ENCODE measurements around the gene ANXA6. TPM values are rescaled to one million over a fixed set of nuclear protein-coding genes. Genes with fewer than 3 reads are reported as not detected.

Gene ANXA6
- total RNA-seq, 1 experiment from 2014 or later = 51.9 TPM

- H3K4me1 Mint-ChIP-seq (ENCODE audit: low read depth, unreplicated experiment) = peaks cover 17% of the 10 kb centered on the region
- Histone ChIP-seq H3K27me3 (replicated peaks; ENCODE audit: control insufficient read depth, insufficient read depth, low read length) (no peaks in the 10 kb centered on the region), H3K4me1 (peaks cover 20% of the 10 kb centered on the region), H3K36me3 (ENCODE audit: control insufficient read depth, insufficient read depth, low read length) (no peaks in the 10 kb centered on the region), H3K4me3 (ENCODE audit: low read depth, low read length) (no peak overlapping the region), H3K9me3 (no peaks in the 10 kb centered on the region)
- CTCF ChIA-PET = no interaction called here
- POLR2A ChIA-PET = no interaction called here
- no peak for DNase-seq
- no TSS peak for BruUV-seq (replicated peaks)
- H3K36me3 Mint-ChIP-seq (ENCODE audit: insufficient read depth, unreplicated experiment) = no peaks in the 10 kb centered on the region
- no peaks in the 10 kb centered on the region for H3K9me3 Mint-ChIP-seq (ENCODE audit: unreplicated experiment)
- TF ChIP-seq CTCF (IDR thresholded peaks at IDR 0.05; ENCODE audit: insufficient read depth in 1 of 2, low read depth in 1 of 2, low read length in 1 of 2, severe bottlenecking in 1 of 2, unreplicated experiment in 1 of 2) = no peak
- H3K27ac Mint-ChIP-seq (ENCODE audit: unreplicated experiment) = peak overlapping the region; percentile 24
- H3K27me3 Mint-ChIP-seq (ENCODE audit: insufficient read depth, unreplicated experiment) = no peaks in the 10 kb centered on the region
- no peak overlapping the region for H3K4me3 Mint-ChIP-seq (ENCODE audit: unreplicated experiment)
- intact Hi-C loops (cut with micrococcal nuclease; ENCODE audit: unreplicated experiment) = no loop called here
These were observed 56.9 kb downstream of the ANXA6 start for GRCh38 chr5:151100681-151101080.

- Histone ChIP-seq H3K36me3 (ENCODE audit: control insufficient read depth, insufficient read depth, low read length) (no peaks in the 10 kb centered on the region), H3K4me1 (peaks cover 39% of the 10 kb centered on the region), H3K4me3 (ENCODE audit: low read depth, low read length) (no peak overlapping the region), H3K27me3 (replicated peaks; ENCODE audit: control insufficient read depth, insufficient read depth, low read length) (no peaks in the 10 kb centered on the region), H3K9me3 (no peaks in the 10 kb centered on the region)
- ChIA-PET CTCF (interaction anchor here (2.6 kb wide), 1 partner anchor 47 kb away, joined by 8 read pairs; no protein-coding TSS in a partner anchor), POLR2A (no interaction called here)
- Mint-ChIP-seq H3K36me3 (ENCODE audit: insufficient read depth, unreplicated experiment) (no peaks in the 10 kb centered on the region), H3K27ac (ENCODE audit: unreplicated experiment) (no peak overlapping the region), H3K4me1 (ENCODE audit: low read depth, unreplicated experiment) (peaks cover 31% of the 10 kb centered on the region), H3K27me3 (ENCODE audit: insufficient read depth, unreplicated experiment) (no peaks in the 10 kb centered on the region), H3K4me3 (ENCODE audit: unreplicated experiment) (no peak overlapping the region), H3K9me3 (ENCODE audit: unreplicated experiment) (no peaks in the 10 kb centered on the region)
- intact Hi-C loops (cut with micrococcal nuclease; ENCODE audit: unreplicated experiment) = no loop called here
- no peak for TF ChIP-seq CTCF (IDR thresholded peaks at IDR 0.05; ENCODE audit: insufficient read depth in 1 of 2, low read depth in 1 of 2, low read length in 1 of 2, severe bottlenecking in 1 of 2, unreplicated experiment in 1 of 2)
- no TSS peak for BruUV-seq (replicated peaks)
- DNase-seq = no peak
These were observed 58.8 kb downstream of the ANXA6 start for GRCh38 chr5:151098768-151099121.

GRCh38 chr5:151097820-151098767 is 59.5 kb downstream of the ANXA6 start:
- intact Hi-C loops (cut with micrococcal nuclease; ENCODE audit: unreplicated experiment) = no loop called here
- H3K27me3 Mint-ChIP-seq (ENCODE audit: insufficient read depth, unreplicated experiment) = no peaks in the 10 kb centered on the region
- no peaks in the 10 kb centered on the region for H3K36me3 Mint-ChIP-seq (ENCODE audit: insufficient read depth, unreplicated experiment)
- no peak overlapping the region for H3K27ac Mint-ChIP-seq (ENCODE audit: unreplicated experiment)
- peaks cover 46% of the 10 kb centered on the region for H3K4me1 ChIP-seq
- ChIA-PET POLR2A (interaction anchor here (0.5 kb wide), 1 partner anchor 20 kb away, joined by 5 read pairs; no protein-coding TSS in a partner anchor), CTCF (interaction anchor here (2.6 kb wide), 1 partner anchor 47 kb away, joined by 8 read pairs; no protein-coding TSS in a partner anchor)
- no peaks in the 10 kb centered on the region for H3K36me3 ChIP-seq (ENCODE audit: control insufficient read depth, insufficient read depth, low read length)
- H3K9me3 Mint-ChIP-seq (ENCODE audit: unreplicated experiment) = no peaks in the 10 kb centered on the region
- BruUV-seq (replicated peaks) = no TSS peak
- H3K4me1 Mint-ChIP-seq (ENCODE audit: low read depth, unreplicated experiment) = peaks cover 37% of the 10 kb centered on the region
- H3K4me3 Mint-ChIP-seq (ENCODE audit: unreplicated experiment) = no peak overlapping the region
- H3K27me3 ChIP-seq (replicated peaks; ENCODE audit: control insufficient read depth, insufficient read depth, low read length) = no peaks in the 10 kb centered on the region
- no peaks in the 10 kb centered on the region for H3K9me3 ChIP-seq
- no peak for TF ChIP-seq CTCF (IDR thresholded peaks at IDR 0.05; ENCODE audit: insufficient read depth in 1 of 2, low read depth in 1 of 2, low read length in 1 of 2, severe bottlenecking in 1 of 2, unreplicated experiment in 1 of 2)
- H3K4me3 ChIP-seq (ENCODE audit: low read depth, low read length) = no peak overlapping the region
- no peak for DNase-seq
